ENCODE data around the gene CACNA2D3.

CACNA2D3 gene

DNA sequence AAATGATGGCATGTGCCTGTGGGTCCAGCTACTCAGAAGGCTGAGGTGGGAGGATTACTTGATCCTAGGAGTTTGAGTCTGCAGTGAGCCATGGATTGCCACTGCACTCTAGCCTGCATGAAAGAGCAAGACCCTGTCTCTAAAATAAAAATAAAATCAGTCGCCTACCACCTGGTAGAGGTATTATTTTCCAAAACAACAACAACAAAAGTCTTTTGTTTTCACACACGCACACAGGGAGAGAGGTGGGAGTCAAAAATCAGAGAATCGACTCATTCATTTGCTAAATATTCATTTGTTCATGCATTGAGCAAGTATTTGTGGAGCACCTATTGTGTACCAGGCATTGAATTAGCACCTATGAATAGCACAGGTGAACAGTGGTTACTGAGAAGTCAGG, 587.4 kb downstream of the CACNA2D3 start:
- no peak for DNase-seq

- DNase-seq = no peak
Measured at GRCh38 chr3:54710954-54711353, 588.6 kb downstream of the CACNA2D3 start.

DNA sequence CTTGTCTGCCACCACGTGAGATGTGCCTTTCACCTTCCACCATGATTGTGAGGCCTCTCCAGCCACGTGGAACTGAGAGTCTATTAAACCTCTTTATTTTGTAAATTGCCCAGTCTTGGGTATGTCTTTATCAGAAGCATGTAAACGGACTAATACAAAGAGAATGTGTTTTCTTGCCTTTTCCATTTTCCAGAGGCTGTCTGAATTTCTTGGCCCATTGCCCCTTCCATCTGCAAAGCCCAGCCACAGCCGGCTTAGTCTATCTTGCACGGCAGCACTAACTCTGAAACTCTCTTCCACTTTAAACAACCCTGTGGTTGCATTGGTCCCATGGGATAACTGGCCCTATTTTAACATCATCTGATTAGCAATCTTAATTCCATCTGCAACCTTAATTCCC, 590.2 kb downstream of the CACNA2D3 start:
- DNase-seq = no peak

GRCh38 chr3:54713031-54713430, 590.7 kb downstream of the CACNA2D3 start:
- DNase-seq = no peak

DNA sequence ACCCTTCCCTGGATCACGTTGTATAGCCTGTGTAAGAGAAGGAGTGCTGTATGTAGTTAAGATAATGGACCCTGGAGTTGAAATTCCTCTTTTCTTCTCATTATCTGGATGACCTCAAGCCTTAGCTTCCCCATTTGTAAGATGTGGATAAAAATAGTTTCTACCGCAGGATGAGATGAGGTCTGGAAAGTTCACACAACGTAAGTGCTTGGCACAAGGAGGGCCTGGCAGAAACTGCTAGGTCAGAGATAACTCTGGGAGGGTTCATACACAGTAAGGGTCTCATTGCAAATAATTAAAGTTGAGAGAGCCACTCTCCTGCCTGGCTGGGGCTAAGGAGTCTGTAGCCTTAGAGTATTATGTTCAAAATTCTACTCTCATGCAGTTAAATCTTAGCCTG, 591.1 kb downstream of the CACNA2D3 start:
- peak in 2 of 4 experiments; percentile 1 to 16 for DNase-seq

- no peak for DNase-seq
Measured at GRCh38 chr3:54714035-54714434, 591.7 kb downstream of the CACNA2D3 start.

DNA sequence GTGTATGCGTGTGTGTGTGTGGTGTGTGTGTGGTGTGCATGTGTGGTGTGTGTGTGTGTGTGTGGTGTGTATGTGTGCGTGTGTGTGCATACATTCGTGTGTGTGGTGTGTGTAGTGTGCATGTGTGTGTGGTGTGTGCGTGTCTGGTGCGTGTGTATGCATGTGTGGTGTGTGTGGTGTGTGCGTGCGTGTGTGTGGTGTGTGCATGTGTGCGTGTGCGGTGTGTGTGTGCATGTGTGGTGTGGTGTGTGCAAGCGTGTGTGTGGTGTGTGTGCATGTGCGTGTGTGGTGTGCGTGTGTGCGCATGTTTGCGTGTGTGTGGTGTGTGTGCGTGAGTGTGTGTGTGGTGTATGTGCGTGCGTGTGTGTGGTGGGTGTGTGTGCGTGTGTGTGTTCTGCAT, 595.2 kb downstream of the CACNA2D3 start:
- no peak for DNase-seq

DNA sequence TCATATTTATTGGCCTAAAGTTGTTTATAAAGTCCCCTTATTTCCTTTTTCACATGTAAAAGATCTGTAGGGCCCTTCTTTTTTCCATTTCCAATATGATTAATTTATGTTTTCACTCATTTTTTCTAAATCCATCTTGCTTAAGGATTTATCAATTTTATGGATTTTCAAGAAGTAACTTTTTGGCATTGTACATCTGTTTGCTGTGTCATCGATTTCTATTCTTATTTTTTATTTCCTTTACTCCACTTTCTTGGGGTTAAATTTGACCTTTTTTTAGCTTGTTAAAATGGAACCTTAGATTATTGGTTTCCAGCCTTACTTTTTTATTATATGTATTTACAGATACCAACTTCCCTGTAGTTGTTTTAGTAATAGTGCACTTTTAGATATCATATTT, 597.6 kb downstream of the CACNA2D3 start:
- DNase-seq = no peak

- no peak for DNase-seq
Measured at GRCh38 chr3:54720604-54721003, 598.3 kb downstream of the CACNA2D3 start.

DNA sequence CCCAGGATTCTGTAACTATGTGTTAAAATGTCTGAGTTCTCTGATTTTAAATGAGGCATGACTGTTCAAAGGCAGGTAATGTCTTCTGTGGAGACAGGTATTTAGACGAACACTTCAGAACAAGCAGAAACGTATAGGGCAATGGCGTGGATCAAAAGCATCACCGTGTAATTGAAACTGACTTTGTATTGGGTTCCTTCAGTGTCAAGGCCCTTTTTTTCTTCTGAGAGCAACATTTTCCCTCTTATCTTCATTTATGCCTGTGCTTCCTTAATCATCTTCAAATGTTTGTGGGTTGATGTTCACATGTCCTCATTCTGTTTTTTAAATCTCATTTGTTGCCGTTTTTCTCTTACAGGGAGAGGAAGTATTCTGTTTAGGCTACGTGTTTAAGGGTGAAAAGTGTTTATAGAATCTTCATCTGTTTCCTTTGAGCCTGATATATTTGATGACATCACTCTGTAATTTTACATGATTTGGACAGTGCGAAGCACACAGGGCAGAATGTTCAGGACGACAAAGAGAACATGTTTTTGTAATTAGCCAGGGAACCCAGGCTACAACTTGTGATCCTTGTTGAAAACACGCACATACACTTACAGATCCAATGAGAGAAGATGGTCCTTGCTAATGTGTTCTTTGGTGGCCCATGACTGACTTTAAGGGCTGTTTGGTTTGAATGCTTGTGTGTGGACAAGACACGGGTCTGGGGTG, 609.5 kb downstream of the CACNA2D3 start:
- no peak for DNase-seq

DNA sequence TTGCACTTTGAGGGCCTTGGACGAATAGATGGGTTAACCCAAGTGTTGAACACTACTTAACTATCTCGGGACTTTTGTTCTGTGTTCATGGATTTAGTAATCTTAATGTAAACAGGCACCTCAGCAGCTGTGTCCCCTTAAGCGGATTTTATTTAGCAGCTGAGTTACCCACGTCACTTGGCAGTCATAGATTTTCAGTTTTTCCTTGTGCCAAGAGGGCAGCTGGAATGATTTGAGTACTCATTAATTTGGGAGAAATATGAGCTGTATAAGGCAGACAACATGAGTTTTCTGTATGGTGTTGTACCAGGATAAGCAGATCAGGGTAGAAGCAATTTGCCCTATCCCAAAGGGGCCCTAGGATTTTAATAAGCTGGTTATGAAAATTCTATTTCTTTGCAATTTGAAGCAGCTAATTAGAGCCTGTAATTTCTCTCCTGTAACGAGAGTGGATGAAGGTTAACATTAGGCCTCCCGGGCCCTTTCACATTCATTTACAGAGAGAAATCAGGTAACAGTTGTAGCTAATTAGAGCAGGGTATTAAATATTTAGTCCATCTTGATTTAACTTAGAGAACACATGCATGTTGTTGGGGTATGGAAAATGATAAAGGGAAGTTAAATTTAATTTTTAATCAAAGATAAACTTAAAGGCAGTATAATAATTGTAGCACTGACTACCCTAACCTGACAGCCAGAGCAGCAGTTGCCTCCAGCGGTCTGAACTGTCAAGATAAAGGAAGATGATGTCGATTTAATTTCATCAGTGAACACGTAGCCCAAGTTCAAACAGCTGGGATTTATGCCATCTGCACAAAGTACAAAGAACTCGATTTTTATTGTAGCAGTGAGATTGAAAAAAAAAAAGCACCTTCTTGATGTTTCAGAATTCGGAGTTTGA, 611.0 kb downstream of the CACNA2D3 start:
- DNase-seq = no peak

GRCh38 chr3:54736459-54736858, 614.1 kb downstream of the CACNA2D3 start:
- DNase-seq = no peak

GRCh38 chr3:54743755-54744154, 621.4 kb downstream of the CACNA2D3 start:
- no peak for DNase-seq

GRCh38 chr3:54744291-54744690, 621.9 kb downstream of the CACNA2D3 start:
- DNase-seq = no peak

DNA sequence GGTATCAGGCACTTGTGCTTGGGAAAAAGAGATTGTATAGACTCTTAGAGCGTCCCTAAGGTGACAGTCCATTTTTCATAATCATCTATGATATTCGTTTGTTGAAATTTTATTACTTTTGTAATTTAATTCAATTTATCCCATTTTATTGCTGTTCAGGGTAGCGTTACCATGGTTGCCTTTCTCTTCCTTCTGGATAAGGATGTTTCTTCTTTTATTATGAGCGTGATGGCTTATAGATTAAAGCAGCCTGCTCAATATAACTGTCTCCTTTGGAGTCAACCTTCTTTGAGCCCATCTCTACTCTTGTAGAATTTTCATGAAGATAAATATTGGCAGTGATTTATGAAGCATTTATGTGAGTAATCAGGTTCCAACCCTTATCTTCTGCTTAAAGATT, 623.5 kb downstream of the CACNA2D3 start:
- no peak for DNase-seq

DNA sequence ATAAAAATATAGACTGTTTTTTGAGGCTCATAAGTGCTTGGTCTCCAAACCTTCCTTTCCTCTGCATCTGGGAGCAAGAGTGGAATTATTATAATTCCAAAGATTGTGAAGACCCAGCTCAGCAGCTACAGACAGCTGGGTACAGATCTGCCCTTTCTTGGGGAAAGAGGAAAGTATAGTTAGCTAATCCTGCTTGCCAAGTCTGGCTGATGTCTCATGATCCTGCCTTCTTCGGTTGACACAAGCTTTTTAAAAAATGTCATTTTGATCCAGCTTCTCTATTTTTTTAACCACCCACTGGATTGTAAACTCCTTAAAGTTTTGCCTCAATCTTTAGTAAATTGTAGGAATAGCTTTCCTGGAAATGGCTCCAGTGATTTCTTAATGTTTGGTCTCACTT, 624.4 kb downstream of the CACNA2D3 start:
- no peak for DNase-seq

DNA sequence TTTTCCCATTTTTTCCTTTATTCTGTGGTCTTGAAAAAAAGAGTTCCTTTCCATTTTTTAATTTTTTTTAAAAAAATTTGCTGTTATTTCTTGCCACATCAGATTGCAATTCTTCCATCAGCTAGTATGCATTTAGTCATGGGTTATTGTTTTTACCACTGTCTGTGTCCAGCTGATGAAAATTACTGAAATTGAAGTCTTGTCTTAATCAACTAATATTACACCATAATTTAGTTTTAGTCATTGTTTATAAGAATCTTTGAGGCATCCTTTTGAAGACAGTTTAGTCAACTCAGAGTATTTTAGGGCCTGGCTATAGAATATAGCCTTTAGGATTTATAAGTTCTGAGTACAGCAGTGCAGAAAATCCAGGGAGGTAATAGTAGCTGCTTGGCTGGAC, 633.4 kb downstream of the CACNA2D3 start:
- DNase-seq = no peak

DNA sequence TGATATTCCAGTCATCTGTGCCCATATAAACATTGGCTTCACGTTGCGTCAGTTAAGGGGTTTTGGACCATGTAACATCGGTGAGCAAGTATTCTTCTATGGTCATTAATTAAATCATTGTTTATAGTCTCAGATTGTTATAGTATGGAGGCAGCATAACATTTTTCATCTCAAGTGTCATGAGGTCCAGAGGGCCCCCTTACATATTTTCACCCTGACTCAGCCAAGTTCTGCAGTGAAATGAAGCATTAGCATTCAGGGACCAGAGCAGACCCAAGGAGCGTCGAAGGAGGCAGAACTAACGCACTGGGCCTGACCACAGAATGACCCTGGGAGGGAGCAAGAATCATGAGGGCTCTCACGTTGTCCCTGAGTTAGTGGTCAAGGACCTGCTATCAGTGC, 634.0 kb downstream of the CACNA2D3 start:
- no peak for DNase-seq

DNA sequence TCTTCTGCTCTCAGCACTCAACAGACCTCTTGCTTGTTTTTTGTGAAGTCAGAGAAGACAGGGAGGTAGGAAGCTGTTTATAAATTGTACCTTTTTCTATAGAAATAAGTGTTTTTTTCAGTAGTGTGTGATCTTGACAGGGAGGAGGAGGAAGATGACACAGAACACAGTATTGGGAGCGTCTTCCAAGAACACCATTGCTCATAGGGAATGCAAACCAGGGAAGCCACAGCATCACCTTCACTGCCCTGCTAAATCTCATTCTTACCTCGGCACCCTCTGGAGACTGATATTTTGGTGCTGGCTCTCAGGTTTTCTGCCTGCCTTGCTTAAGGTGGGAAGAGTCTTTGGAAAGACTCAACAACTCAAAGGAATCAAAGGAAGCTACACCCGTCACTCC, 636.1 kb downstream of the CACNA2D3 start:
- DNase-seq = no peak

DNA sequence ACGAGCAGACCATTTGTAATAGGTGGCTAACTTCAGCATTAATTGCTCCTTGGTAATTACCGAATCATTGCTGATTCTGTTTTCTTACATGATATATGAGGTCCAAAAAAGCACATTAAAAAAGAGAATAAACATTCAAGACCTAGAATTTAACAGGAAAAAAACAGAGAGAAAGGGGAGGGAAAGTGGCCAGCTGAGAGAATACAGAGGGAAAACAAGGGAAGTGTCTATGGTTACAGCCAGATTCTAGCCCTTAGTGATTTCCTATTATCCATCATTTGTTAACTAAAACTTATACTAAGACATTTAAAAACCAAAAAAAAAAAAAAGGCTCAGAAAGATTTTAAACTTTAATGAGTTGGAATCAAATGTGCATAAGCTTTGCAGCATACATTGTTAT, 636.8 kb downstream of the CACNA2D3 start:
- no peak for DNase-seq

DNA sequence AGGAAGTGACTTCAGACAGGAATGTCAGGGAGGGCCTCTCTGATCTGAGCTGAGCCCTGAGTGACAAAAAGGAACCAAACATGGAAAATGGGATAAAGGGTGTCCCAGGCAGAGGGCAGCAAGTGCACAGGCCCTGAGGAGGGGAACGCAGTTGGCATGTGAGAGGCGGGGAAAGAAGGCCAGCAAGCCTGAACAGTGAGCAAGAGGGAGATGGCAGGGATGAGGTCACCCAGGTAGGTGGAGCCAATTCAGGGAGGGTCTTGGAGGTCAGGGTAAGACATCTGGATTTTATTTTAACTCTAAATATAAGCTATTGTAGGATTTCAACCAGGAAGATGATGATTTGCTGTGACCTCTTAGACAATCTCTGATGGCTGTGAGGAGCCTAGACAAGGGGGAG, 637.8 kb downstream of the CACNA2D3 start:
- no peak for DNase-seq

DNA sequence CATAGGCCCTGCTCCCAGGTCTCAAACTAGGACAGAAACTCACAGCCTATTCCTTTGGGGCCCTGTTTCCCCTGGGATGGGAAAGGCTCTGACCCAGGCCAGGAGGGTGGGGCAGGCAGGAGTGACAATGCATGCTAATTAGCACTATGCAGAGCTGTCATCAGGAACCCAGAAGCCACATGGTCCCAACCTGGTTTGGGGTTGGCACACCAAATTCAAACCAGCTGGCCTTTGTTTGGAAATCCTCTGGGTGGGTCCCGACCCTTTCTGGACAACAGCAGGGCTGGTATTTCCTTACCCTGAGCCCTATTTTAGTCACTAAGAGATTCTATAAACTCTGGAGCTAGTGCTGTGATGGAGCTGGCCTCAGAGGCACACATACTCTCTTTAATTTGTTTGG, 639.3 kb downstream of the CACNA2D3 start:
- DNase-seq = no peak

- no peak for DNase-seq
Measured at GRCh38 chr3:54764911-54765310, 642.6 kb downstream of the CACNA2D3 start.

- no peak for DNase-seq
Measured at GRCh38 chr3:54771050-54771449, 648.7 kb downstream of the CACNA2D3 start.
